GM18505 (cell line): ENCODE data around the gene FEV.

Source experiments
- ATAC-seq: cut with Tn5 transposase; IDR thresholded peaks from one replicate; pipeline ENCODE4 v1.9.1; 2021; ENCODE audit not compliant: unreplicated experiment
- POLR2A ChIP-seq: IDR thresholded peaks from 4 replicates; pipeline ENCODE4 v1.6.1; 2011; ENCODE audit warnings: borderline replicate concordance; ENCODE audit not compliant: insufficient read depth, insufficient read length; ENCODE audit errors: extremely low read depth

Gene FEV

GRCh38 chr2:218993345-218994315, 8.6 kb upstream of the FEV start, which contains the start of gene CRYBA2:
Gene CRYBA2, minus strand, starts transcription at chr2:218993422. Its CDS starts 246 bp downstream, at chr2:218993176.
- no peak for ATAC-seq

DNA sequence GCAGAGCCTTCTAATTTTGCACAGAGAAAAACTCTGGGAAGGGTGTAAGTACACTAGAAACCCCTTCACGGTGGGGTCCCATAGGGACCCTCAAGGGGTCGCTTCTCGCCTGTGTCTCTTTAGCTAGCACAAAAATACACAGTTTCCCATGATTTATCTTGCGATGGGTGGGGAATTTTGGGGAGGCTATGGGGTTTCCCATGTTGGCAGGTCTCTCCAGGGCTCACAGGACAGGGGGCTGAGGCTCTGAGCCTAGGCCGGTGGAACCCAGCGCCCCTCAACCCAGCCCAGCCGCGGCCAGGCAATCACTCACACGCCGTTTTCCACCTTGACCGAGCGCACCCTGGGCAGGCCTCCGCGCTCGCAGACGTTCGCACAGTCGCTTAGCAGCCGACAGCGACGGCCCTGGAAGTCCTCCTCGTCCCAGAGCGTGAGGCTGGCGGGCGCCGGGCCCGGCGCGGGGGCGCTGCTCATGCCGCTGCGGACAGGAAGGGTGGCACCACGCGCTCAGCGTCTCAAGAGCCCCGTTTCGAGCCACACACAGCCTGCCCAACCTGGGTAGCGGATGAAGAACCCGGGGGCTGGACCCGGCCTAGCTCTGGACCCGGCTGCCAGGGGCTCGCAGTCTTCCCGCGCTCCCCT, 7.8 kb upstream of the FEV start:
- TF ChIP-seq POLR2A: no peak
- no peak for ATAC-seq

More at GRCh38 chr2:218993345-218994315, 8.6 kb upstream of the FEV start, which contains the start of gene CRYBA2:
- no peak for TF ChIP-seq POLR2A

DNA sequence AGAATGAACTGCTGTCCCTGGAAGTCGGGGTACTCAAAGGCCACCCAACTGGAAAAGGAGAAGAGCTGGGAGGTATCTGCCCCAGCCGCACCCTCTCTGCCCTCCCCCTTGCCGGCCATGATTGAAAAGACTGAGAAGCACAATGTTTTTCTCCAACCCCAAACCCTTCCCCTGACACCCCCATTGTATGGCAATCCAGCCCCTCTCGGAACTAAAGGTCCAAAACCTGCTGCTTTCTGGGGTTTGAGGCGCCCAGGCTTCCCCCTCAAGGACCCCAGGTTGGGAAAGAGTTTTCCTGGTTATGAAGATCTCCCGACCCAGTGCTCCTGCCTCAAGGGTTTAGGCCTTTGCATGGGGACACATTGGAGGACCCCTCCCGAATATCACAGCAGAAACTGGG, 7.2 kb upstream of the FEV start:
- no peak for ATAC-seq
- TF ChIP-seq POLR2A: no peak

- no peak for TF ChIP-seq POLR2A
- no peak for ATAC-seq
Measured at GRCh38 chr2:218991674-218992168, 6.7 kb upstream of the FEV start.

- no peak for TF ChIP-seq POLR2A
- ATAC-seq: no peak
Measured at GRCh38 chr2:218990612-218991011, 5.6 kb upstream of the FEV start.

DNA sequence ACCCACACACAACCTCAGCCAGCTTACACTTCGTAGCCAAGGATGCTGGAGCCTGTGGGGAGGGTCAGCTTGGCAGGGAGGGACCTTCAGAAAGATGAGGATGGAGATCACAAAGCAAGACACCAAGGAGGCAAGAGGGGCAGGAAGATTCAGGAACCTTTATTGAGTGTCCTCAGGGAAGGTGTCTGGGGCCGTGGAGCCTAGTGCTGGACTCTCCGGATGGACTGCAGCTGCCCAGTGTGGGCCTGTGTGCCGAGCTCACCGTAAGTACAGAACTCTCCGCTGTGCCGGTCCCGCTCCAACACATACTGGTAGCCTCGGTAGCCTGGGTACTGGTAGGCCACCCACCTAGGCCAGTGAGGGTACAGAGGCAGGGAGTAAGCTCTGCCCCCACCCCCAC, 5.1 kb upstream of the FEV start:
- no peak for ATAC-seq
- TF ChIP-seq POLR2A: no peak

- no peak for TF ChIP-seq POLR2A
- ATAC-seq: no peak
Measured at GRCh38 chr2:218988650-218989049, 3.7 kb upstream of the FEV start.

- no peak for TF ChIP-seq POLR2A
- no peak for ATAC-seq
Measured at GRCh38 chr2:218988164-218988563, 3.2 kb upstream of the FEV start.

DNA sequence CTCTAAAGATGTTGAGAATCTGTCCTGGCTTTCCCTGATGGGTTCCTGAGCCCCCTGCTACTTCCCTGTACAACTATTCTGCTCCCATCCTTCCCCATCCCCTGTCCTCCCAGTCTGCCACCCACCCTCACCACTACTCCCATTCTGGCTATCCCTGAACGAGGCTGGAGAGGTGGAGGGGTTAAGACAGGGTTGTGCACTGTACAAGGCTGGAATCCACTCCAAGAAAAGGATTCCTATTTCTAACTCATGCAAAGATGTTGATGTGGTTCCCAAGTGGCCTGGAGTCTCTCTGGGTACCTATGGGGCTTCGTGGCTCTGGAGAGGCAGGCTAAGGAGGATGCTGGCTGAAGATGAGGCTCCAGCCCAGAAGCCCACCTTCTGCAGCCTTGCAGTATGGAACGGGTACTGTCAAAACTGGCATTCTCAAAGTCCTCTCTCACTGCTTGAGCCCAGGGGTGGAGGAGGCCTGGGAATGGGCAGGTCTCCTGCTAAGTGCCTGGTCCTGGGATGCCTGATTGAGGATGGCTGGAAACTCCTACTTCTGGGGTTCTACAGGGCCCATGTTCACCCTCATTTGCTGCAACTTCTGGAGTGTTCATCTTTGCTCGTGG, 1.3 kb upstream of the FEV start:
- no peak for ATAC-seq
- no peak for TF ChIP-seq POLR2A

DNA sequence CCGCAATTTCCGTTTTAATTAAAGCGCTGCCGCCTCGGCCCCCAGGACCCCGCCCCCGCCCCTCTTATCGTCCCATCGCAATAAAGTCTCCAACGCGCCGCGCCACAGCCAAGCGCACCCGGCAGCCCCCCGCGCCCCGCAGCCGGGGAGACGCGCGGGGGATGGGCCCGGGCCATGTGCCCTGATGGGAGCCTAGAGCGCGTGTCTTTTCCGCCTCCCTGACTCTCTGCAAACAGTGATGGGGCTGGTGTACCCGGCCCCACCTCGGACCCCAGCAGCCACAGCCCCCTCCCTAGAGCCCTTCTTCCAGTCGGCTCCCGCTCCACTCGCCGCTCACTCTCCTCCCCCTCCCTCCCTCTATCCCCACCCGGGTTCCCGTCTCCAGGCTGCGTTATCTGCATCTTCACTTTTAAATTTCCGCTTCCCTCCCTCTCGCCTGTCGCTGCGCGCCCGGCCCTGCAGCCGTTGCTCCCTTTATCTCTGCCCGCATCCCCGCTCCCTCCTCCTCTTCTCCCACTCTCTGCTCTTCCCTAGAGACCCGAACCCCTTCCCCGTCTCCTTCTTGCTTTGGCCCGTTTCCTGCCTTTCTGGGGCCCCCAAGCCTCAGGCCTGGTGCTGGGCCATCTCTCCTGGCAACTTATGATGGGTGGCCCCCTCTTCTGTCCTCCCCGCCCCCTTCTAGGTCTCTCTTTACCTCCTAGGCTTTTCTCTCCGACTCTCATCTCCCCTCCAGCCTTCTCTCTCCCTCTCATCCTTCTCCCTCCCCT, 524 bp upstream of the FEV start:
- no peak for TF ChIP-seq POLR2A

GRCh38 chr2:218984239-218985020, 554 bp downstream of the FEV start:
- no peak for ATAC-seq
- TF ChIP-seq POLR2A: no peak

More for the DNA sequence above, 524 bp upstream of the FEV start:
- ATAC-seq: no peak

DNA sequence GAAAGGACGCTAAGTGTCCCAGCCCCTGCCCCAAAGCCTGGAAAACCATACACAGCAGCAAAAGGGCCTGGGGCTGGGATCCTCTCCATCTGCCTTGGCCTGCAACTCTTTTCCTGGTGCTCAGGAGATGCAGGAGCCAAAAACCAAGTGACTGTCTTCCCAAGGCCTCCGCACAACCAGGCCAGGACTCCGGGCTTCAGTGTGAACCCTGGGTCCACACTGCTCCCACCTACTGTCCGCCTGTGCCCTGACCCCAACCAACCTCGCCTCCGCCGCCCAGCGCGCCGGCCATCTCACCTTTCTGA, 1.1 kb downstream of the FEV start:
- no peak for ATAC-seq

More for the DNA sequence above, 1.1 kb downstream of the FEV start:
- TF ChIP-seq POLR2A: no peak
